Stimulated activated CD4-positive, alpha-beta T cell treated with anti-CD3 and anti-CD28 coated beads, Interleukin-15, amount 100 ng/mL, for 1 hour (primary cell): Measurements from ENCODE around the gene ELL.
"Not testable (repeated sequence)": the region's sequence is repeated elsewhere in the genome, so short reads cannot be mapped to it uniquely, and the experiment has no call there.

Experiments
- DNase-seq, 2 donors: peaks; one replicate each; pipeline ENCODE4 v3.0.0-alpha.2; 2020; ENCODE audit warnings: low read depth in 1 of 2, low spot score in 1 of 2

Gene ELL

GRCh38 chr19:18405754-18406153 lies 116.1 kb downstream of the ELL start:
- DNase-seq, result not testable (repeated sequence)

- not testable (repeated sequence) for DNase-seq
Observed at GRCh38 chr19:18402455-18403248, 119.2 kb downstream of the ELL start.

DNA sequence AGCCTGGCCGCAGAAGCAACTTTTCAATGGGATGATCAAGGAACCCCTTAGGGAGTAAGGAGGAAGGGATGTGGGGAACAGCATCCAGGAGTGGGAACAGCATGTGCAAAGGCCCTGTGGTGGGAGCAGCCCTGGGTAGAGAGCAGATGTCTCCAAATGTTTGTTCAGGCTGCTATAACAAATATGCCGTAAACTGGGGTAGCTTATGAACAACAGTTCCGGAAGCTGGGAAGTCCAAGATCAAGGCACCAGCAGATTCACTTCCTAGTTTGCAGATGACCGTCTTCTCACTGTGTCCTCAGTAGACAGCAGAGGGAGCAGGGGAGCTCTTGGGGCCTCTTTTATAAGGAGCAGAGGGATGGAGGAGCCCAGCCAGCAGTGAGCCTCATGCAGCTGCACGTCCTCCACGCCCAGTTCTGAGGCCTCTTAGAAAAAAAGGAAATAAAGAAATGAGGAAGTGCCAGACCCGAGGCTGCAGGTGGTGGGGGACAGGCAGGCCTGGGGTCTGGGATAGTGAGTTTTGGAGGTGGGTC lies 120.2 kb downstream of the ELL start:
- no peak for DNase-seq

- no peak for DNase-seq
Observed at GRCh38 chr19:18399008-18399407, 122.9 kb downstream of the ELL start.

- DNase-seq, result no peak
Observed at GRCh38 chr19:18397242-18398202, 124.3 kb downstream of the ELL start, which contains the start of gene LRRC25. Gene LRRC25, minus strand, starts transcription at chr19:18397622. Its CDS starts 659 bp downstream, at chr19:18396963.

GRCh38 chr19:18396471-18397241 lies 125.2 kb downstream of the ELL start:
- no peak for DNase-seq

- no peak for DNase-seq
Observed at GRCh38 chr19:18393836-18394235, 128.0 kb downstream of the ELL start.

DNA sequence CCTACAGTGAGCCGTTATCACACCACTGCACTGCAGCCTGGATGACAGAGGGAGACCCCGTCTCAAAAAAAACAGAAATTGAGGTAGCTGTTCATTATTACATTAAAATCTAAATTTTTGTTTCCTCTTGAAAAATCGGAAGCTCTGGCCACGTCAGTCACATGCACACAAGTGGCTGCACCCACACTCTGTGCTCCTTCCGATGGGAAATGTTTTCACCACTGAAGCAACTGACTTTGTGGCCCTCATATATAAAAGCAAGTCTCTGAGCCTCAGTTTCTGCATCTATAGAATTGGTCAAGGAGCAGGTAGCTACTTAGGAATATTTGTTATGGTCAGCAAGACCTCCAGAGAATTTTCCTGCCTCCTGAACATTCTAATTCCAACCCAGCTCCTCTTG lies 128.9 kb downstream of the ELL start:
- no peak for DNase-seq
